ENCODE results near the gene ST8SIA4.

DNA sequence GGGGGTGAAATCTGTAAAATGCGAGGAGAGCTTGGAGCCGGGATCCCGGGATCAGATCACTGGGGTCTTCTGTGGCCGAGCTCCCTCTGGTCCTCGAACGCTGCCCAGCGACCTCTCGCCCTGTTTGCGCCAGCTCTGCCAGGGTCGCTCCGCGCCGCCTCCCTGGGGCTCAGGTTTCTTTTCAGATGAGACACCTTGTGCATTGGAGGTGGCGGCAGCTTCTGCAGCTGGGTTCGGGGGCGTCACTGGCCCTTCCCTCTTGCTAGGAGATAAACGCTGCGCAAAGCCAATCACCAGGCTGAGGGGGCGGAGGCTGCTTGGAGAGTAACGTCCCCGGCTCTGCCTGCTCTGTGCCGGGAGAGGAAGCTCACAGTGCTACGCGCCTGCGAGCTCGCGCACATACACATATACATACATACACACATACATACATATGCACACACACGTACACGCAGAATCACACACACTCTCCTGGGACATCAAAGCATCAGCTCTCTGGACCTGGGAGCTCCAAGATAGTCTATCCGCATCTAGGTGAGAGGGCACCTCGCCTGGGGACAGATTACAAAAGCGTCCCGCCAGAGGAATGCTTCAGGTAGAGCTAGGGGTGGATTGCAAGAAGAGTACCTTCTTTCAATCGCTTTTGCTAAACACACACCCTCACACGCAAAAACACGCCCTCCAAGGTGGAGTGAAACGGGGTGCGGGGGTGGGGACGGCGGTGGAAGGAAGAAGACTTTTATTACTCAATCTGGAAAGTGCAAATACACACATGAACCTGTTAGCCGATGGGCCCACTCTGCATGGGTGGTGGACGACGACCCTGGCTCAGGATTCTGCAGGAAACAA, at the start of gene ST8SIA4:
- TF ChIP-seq, protein P1, sequence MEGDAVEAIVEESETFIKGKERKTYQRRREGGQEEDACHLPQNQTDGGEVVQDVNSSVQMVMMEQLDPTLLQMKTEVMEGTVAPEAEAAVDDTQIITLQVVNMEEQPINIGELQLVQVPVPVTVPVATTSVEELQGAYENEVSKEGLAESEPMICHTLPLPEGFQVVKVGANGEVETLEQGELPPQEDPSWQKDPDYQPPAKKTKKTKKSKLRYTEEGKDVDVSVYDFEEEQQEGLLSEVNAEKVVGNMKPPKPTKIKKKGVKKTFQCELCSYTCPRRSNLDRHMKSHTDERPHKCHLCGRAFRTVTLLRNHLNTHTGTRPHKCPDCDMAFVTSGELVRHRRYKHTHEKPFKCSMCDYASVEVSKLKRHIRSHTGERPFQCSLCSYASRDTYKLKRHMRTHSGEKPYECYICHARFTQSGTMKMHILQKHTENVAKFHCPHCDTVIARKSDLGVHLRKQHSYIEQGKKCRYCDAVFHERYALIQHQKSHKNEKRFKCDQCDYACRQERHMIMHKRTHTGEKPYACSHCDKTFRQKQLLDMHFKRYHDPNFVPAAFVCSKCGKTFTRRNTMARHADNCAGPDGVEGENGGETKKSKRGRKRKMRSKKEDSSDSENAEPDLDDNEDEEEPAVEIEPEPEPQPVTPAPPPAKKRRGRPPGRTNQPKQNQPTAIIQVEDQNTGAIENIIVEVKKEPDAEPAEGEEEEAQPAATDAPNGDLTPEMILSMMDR (IDR thresholded peaks at IDR 0.05), result no peak
- TF ChIP-seq ZFX (IDR thresholded peaks at IDR 0.05; ENCODE audit: borderline replicate concordance), result no peak
